ENCODE results near the gene HIC1.

- TF ChIP-seq, protein P1, sequence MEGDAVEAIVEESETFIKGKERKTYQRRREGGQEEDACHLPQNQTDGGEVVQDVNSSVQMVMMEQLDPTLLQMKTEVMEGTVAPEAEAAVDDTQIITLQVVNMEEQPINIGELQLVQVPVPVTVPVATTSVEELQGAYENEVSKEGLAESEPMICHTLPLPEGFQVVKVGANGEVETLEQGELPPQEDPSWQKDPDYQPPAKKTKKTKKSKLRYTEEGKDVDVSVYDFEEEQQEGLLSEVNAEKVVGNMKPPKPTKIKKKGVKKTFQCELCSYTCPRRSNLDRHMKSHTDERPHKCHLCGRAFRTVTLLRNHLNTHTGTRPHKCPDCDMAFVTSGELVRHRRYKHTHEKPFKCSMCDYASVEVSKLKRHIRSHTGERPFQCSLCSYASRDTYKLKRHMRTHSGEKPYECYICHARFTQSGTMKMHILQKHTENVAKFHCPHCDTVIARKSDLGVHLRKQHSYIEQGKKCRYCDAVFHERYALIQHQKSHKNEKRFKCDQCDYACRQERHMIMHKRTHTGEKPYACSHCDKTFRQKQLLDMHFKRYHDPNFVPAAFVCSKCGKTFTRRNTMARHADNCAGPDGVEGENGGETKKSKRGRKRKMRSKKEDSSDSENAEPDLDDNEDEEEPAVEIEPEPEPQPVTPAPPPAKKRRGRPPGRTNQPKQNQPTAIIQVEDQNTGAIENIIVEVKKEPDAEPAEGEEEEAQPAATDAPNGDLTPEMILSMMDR (IDR thresholded peaks at IDR 0.05), result no peak
- TF ChIP-seq POLR2AphosphoS5 (IDR thresholded peaks at IDR 0.05), result no peak
These were observed 27.2 kb upstream of the HIC1 start for GRCh38 chr17:2027528-2028233.
